ENCODE results near the gene ASB16.

DNA sequence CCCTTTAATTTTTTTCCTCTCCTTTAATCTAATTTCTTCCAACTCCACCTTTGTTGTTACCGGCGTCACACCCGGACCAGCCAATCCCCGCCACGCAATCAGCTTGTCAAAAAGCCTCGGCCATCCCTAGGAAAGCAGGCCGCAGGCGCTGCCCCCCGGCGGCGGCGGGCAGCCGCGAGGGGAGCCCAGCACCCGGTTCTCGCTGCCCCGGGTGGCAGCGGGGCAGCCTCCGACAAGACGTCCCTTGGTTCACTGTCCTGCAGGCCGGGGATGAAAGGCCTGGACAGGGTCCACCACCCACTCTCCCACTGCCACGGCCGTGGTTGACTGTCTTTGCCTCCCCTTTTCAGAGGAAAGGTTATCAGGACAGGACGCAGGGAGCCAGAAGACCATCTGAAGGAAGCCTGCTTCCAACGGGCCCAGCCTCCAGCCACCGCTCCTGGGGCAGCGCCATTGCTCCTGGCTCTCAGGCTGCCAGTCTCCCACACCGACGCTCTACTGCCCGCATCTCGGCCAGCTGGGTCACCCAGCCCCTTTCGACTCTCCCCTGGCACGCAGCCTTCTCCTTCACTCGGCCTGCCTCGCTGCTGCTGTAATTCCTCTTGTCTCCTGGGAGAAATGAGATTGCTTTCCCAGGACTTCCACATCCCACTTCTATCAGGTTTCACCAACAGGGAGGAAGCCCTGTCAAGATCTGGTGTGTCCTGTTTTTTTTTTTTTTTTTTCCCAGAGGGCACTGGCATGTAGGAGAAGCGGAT lies 51.8 kb downstream of the ASB16 start:
- TF ChIP-seq, protein P1, sequence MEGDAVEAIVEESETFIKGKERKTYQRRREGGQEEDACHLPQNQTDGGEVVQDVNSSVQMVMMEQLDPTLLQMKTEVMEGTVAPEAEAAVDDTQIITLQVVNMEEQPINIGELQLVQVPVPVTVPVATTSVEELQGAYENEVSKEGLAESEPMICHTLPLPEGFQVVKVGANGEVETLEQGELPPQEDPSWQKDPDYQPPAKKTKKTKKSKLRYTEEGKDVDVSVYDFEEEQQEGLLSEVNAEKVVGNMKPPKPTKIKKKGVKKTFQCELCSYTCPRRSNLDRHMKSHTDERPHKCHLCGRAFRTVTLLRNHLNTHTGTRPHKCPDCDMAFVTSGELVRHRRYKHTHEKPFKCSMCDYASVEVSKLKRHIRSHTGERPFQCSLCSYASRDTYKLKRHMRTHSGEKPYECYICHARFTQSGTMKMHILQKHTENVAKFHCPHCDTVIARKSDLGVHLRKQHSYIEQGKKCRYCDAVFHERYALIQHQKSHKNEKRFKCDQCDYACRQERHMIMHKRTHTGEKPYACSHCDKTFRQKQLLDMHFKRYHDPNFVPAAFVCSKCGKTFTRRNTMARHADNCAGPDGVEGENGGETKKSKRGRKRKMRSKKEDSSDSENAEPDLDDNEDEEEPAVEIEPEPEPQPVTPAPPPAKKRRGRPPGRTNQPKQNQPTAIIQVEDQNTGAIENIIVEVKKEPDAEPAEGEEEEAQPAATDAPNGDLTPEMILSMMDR (conservative IDR thresholded peaks at IDR 0.05; ENCODE audit: low read length), result peak; percentile 64
- TF ChIP-seq EZH2phosphoT487 (IDR thresholded peaks at IDR 0.05; ENCODE audit: borderline replicate concordance, low read depth, low read length), result no peak
